ENCODE data around the gene PIAS1.

The PIAS1 gene

GRCh38 chr15:68143785-68144184, 89.7 kb downstream of the PIAS1 start:
- no peak overlapping the region for H3K4me3 ChIP-seq (ENCODE audit: control insufficient read depth, low read depth, low read length)
- DNase-seq (ENCODE audit: low read depth) = no peak
- TF ChIP-seq, protein P1, sequence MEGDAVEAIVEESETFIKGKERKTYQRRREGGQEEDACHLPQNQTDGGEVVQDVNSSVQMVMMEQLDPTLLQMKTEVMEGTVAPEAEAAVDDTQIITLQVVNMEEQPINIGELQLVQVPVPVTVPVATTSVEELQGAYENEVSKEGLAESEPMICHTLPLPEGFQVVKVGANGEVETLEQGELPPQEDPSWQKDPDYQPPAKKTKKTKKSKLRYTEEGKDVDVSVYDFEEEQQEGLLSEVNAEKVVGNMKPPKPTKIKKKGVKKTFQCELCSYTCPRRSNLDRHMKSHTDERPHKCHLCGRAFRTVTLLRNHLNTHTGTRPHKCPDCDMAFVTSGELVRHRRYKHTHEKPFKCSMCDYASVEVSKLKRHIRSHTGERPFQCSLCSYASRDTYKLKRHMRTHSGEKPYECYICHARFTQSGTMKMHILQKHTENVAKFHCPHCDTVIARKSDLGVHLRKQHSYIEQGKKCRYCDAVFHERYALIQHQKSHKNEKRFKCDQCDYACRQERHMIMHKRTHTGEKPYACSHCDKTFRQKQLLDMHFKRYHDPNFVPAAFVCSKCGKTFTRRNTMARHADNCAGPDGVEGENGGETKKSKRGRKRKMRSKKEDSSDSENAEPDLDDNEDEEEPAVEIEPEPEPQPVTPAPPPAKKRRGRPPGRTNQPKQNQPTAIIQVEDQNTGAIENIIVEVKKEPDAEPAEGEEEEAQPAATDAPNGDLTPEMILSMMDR (IDR thresholded peaks at IDR 0.05; ENCODE audit: control insufficient read depth, insufficient read depth, low read depth, low read length, missing control alignments) = no peak

GRCh38 chr15:68145706-68146105, 91.6 kb downstream of the PIAS1 start:
- TF ChIP-seq, protein P1 (IDR thresholded peaks at IDR 0.05; ENCODE audit: control insufficient read depth, insufficient read depth, low read depth, low read length, missing control alignments) = no peak
- no peak for DNase-seq (ENCODE audit: low read depth)
- no peak overlapping the region for H3K4me3 ChIP-seq (ENCODE audit: control insufficient read depth, low read depth, low read length)

DNA sequence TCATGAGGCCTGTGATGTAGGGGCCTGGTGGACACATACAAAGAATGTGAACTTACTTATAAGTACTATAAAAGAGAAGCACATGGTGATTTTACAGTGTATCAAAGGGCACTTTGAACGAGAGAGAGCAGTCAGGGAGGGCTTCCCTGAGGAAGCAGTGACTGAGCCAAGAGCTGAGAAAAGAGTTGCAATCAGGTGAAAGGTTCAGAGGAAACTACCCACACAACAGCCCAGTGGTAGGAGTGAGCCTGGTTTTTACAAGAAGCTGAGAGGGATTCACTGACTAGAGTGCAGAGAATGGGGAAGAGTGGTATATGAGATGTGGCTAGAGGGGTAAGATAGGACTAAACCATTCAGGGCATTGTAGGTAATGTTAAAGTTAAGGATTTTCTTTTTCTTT, 93.9 kb downstream of the PIAS1 start:
- no peak overlapping the region for H3K4me3 ChIP-seq (ENCODE audit: control insufficient read depth, low read depth, low read length)
- no peak for DNase-seq (ENCODE audit: low read depth)
- TF ChIP-seq, protein P1 (IDR thresholded peaks at IDR 0.05; ENCODE audit: control insufficient read depth, insufficient read depth, low read depth, low read length, missing control alignments) = no peak

GRCh38 chr15:68149059-68149458, 94.9 kb downstream of the PIAS1 start:
- peak; percentile 4 for DNase-seq (ENCODE audit: low read depth)
- no peak overlapping the region for H3K4me3 ChIP-seq (ENCODE audit: control insufficient read depth, low read depth, low read length)
- TF ChIP-seq, protein P1 (IDR thresholded peaks at IDR 0.05; ENCODE audit: control insufficient read depth, insufficient read depth, low read depth, low read length, missing control alignments) = no peak

- H3K4me3 ChIP-seq (ENCODE audit: control insufficient read depth, low read depth, low read length) = no peak overlapping the region
- DNase-seq (ENCODE audit: low read depth) = no peak
- TF ChIP-seq, protein P1 (IDR thresholded peaks at IDR 0.05; ENCODE audit: control insufficient read depth, insufficient read depth, low read depth, low read length, missing control alignments) = no peak
Observed at GRCh38 chr15:68150187-68150586, 96.1 kb downstream of the PIAS1 start.

- H3K4me3 ChIP-seq (ENCODE audit: control insufficient read depth, low read depth, low read length) = no peak overlapping the region
- TF ChIP-seq, protein P1 (IDR thresholded peaks at IDR 0.05; ENCODE audit: control insufficient read depth, insufficient read depth, low read depth, low read length, missing control alignments) = no peak
- no peak for DNase-seq (ENCODE audit: low read depth)
Observed at GRCh38 chr15:68151277-68151676, 97.2 kb downstream of the PIAS1 start.

GRCh38 chr15:68152342-68152741, 98.2 kb downstream of the PIAS1 start:
- H3K4me3 ChIP-seq (ENCODE audit: control insufficient read depth, low read depth, low read length) = no peak overlapping the region
- DNase-seq (ENCODE audit: low read depth) = no peak
- TF ChIP-seq, protein P1 (IDR thresholded peaks at IDR 0.05; ENCODE audit: control insufficient read depth, insufficient read depth, low read depth, low read length, missing control alignments) = no peak
